SK-N-SH (cell line): ENCODE measurements around the gene LRRC1. TPM values are rescaled to one million over a fixed set of nuclear protein-coding genes. Genes with fewer than 3 reads are reported as not detected.

Source experiments
- CTCF ChIA-PET: fragments of 300-600, 350-600 bp; formaldehyde crosslinking; extraction: SDS; loops from one replicate; lab custom pipeline; 2021; lab: Yijun Ruan, JAX
- POLR2A ChIA-PET: fragments of 350-600 bp; sonication (Branson Sonifier 250); formaldehyde crosslinking; extraction: SDS; loops from one replicate; lab custom pipeline; 2020; ENCODE audit warnings: antibody characterized with exemption, inconsistent platforms; lab: Yijun Ruan, JAX
- DNase-seq: peaks from one replicate; pipeline ENCODE4 v3.0.0; 2012
- H2AFZ ChIP-seq: fragments of 200-600 bp; sonication (generic); 2 replicates; pipeline ENCODE4 v1.8.1; 2016; ENCODE audit warnings: antibody characterized with exemption, mild to moderate bottlenecking, low read depth
- H3F3A ChIP-seq: fragments of 200-600 bp; sonication (generic); replicated peaks from 2 replicates; pipeline ENCODE3; 2016; ENCODE audit warnings: antibody characterized with exemption, mild to moderate bottlenecking; ENCODE audit not compliant: insufficient read depth
- H3K27ac ChIP-seq, 2 experiments: fragments of 200-500 bp in 1 of 2; fragments of 200-600 bp in 1 of 2; sonication (Bioruptor generic) in 1 of 2; sonication (generic), shearing (Covaris generic) in 1 of 2; 2 replicates each; pipeline versions ENCODE4 v1.5.1 to v1.6.1; 2014 to 2016; ENCODE audit warnings: low read depth in 2 of 2, inconsistent platforms in 1 of 2, low read length in 1 of 2, mild to moderate bottlenecking in 1 of 2, mixed read lengths in 1 of 2
- H3K27me3 ChIP-seq: fragments of 200-600 bp; sonication (generic), shearing (Covaris generic); 2 replicates; pipeline ENCODE4 v1.6.1; 2016; ENCODE audit warnings: mixed run types; ENCODE audit not compliant: insufficient read depth
- H3K36me3 ChIP-seq, 2 experiments: fragments of 200-500 bp in 1 of 2; fragments of 200-600 bp in 1 of 2; sonication (Bioruptor generic) in 1 of 2; sonication (generic) in 1 of 2; replicated peaks in 1 of 2; 2 replicates each; pipeline versions ENCODE3 to v1.5.1; 2014 to 2016; ENCODE audit warnings: low read length in 1 of 2, mild to moderate bottlenecking in 1 of 2; ENCODE audit not compliant: insufficient read depth in 2 of 2, control insufficient read depth in 1 of 2
- H3K4me1 ChIP-seq, 2 experiments: fragments of 200-500 bp in 1 of 2; fragments of 200-600 bp in 1 of 2; sonication (Bioruptor generic) in 1 of 2; sonication (generic), shearing (Covaris generic) in 1 of 2; 2 replicates each; pipeline versions ENCODE4 v1.5.1 to v1.6.1; 2014 to 2016; ENCODE audit warnings: low read depth in 1 of 2, low read length in 1 of 2, mixed run types in 1 of 2; ENCODE audit not compliant: insufficient read depth in 2 of 2, control insufficient read depth in 1 of 2
- H3K4me2 ChIP-seq: fragments of 200-600 bp; sonication (generic), shearing (Covaris generic); 2 replicates; pipeline ENCODE4 v1.6.1; 2017; ENCODE audit warnings: mixed run types
- H3K4me3 ChIP-seq, 2 experiments: fragments of 200-500 bp in 1 of 2; fragments of 200-600 bp in 1 of 2; sonication (Bioruptor generic) in 1 of 2; sonication (generic), shearing (Covaris generic) in 1 of 2; 2 replicates each; pipeline versions ENCODE4 v1.5.1 to v1.8.1; 2014 to 2016; ENCODE audit warnings: low read depth in 2 of 2, inconsistent platforms in 1 of 2, low read length in 1 of 2, mild to moderate bottlenecking in 1 of 2, mixed read lengths in 1 of 2, moderate library complexity in 1 of 2
- H3K79me2 ChIP-seq: fragments of 200-600 bp; sonication (generic); 2 replicates; pipeline ENCODE4 v1.8.1; 2017; ENCODE audit warnings: mild to moderate bottlenecking; ENCODE audit not compliant: insufficient read depth
- H3K9ac ChIP-seq: fragments of 200-600 bp; sonication (generic); 2 replicates; pipeline ENCODE4 v1.6.1; 2017; ENCODE audit warnings: mixed run types
- H3K9me2 ChIP-seq: fragments of 200-600 bp; sonication (generic); 2 replicates; pipeline ENCODE4 v1.6.1; 2017; ENCODE audit warnings: mixed run types
- H3K9me3 ChIP-seq: fragments of 200-600 bp; sonication (generic); 2 replicates; pipeline ENCODE4 v1.6.1; 2017; ENCODE audit warnings: mixed run types, mild to moderate bottlenecking, moderate library complexity
- H4K20me1 ChIP-seq: fragments of 200-600 bp; sonication (generic); 2 replicates; pipeline ENCODE4 v1.6.1; 2017; ENCODE audit warnings: mild to moderate bottlenecking, mixed run types; ENCODE audit not compliant: insufficient read depth
- CHD2 ChIP-seq: fragments of 150-350 bp; IDR thresholded peaks from 2 replicates; pipeline ENCODE4 v1.6.1; 2018; ENCODE audit warnings: low read length; ENCODE audit not compliant: partially characterized antibody
- ELF1 ChIP-seq: IDR thresholded peaks from 2 replicates; pipeline ENCODE4 v1.4.0; 2012
- FOSL2 ChIP-seq: IDR thresholded peaks from 2 replicates; pipeline ENCODE4 v1.4.0; 2012; ENCODE audit warnings: low read depth, mild to moderate bottlenecking, moderate library complexity, borderline replicate concordance
- GABPA ChIP-seq: IDR thresholded peaks from 2 replicates; pipeline ENCODE4 v1.4.0; 2012; ENCODE audit warnings: low read depth, mild to moderate bottlenecking
- GATA2 ChIP-seq: sonication (generic); formaldehyde crosslinking; IDR thresholded peaks from 2 replicates; pipeline ENCODE4 v1.5.0; 2020; ENCODE audit warnings: mild to moderate bottlenecking, missing genetic modification reagents
- MAX ChIP-seq: IDR thresholded peaks from 2 replicates; pipeline ENCODE4 v1.4.0; 2012; ENCODE audit warnings: low read depth
- MEF2A ChIP-seq: IDR thresholded peaks from 2 replicates; pipeline ENCODE4 v1.4.0; 2012; ENCODE audit warnings: low read depth, borderline replicate concordance
- MXI1 ChIP-seq: IDR thresholded peaks from 2 replicates; pipeline ENCODE4 v1.6.1; 2012; ENCODE audit warnings: mild to moderate bottlenecking, low read depth, low read length, improper control_type of control experiment
- NRF1 ChIP-seq: IDR thresholded peaks from 2 replicates; pipeline ENCODE4 v1.6.1; 2012; ENCODE audit warnings: low read depth, mild to moderate bottlenecking, low read length
- RAD21 ChIP-seq: IDR thresholded peaks from 2 replicates; pipeline ENCODE4 v1.6.1; 2012; ENCODE audit warnings: mild to moderate bottlenecking, low read length
- RCOR1 ChIP-seq: fragments of 150-350 bp; IDR thresholded peaks from 2 replicates; pipeline ENCODE4 v1.6.1; 2017; ENCODE audit warnings: antibody characterized with exemption, low read length
- RFX5 ChIP-seq: IDR thresholded peaks from 2 replicates; pipeline ENCODE4 v1.6.1; 2012; ENCODE audit warnings: mild to moderate bottlenecking, improper control_type of control experiment, low read length
- RXRA ChIP-seq: IDR thresholded peaks from 2 replicates; pipeline ENCODE4 v1.4.0; 2012; ENCODE audit warnings: low read depth, mild to moderate bottlenecking, borderline replicate concordance
- TCF12 ChIP-seq: IDR thresholded peaks from 2 replicates; pipeline ENCODE4 v1.4.0; 2012
- WGBS: methylation state at CpG from one replicate; pipeline ENCODE4 v1.1.6; 2017; ENCODE audit warnings: low lambda C conversion rate; 5-methylcytosine and 5-hydroxymethylcytosine counted together
- polyA plus RNA-seq, 3 experiments: library from polyadenylated mRNA; depleted of rRNA; stranded (reverse); fragments of >200 nt; gene quantifications; 2 replicates each; pipeline ENCODE4 v1.2.3, GENCODE V29; 2012
- TF ChIP-seq, protein P1 (sequence below): fragments of 150-350 bp; IDR thresholded peaks from 2 replicates; pipeline ENCODE4 v1.6.1; 2016; ENCODE audit warnings: mild to moderate bottlenecking, low read depth, low read length
- TF ChIP-seq, protein P2 (sequence below): fragments of 150-350 bp; IDR thresholded peaks from 2 replicates; pipeline ENCODE4 v1.6.1; 2017; ENCODE audit warnings: antibody characterized with exemption, low read length, low read depth, borderline replicate concordance

The LRRC1 gene
- polyA plus RNA-seq, 1 of the 3 experiments (the other 2 are of a cell fraction) = 0.84 TPM

DNA sequence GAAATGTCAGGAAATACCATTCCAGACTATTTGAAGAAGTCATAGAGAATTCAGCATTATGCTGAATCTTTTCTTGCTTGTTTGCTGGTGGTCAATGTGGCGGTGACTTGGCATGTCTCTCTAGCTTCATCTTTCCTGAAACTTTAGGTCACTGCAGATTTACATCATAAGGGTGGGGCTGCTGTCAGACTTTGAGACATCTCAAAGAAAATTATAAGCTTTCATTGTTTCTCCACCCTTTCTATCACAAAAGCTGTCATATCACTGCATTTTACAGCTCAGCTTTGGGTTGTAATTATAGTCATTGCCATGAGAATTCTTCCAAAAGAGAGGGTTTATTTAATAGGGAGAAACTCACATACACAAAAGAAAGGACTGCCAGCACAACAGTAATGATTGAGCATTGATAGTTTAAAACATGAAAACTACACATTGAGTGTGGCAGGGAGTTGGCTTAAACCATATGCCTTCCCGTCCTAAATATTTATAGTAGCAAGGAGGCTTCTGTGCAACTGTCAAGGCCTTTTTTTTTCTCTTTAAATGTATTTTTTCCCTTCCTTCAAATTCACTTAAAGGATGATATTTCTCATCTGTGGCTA is 44.7 kb upstream of the LRRC1 start:
- H3K4me1 ChIP-seq = no peaks in the 10 kb centered on the region; a peak in 1 of 4 replicates
- H3K4me3 ChIP-seq = no peak overlapping the region
- DNase-seq = no peak
- no peaks in the 10 kb centered on the region for H3K27me3 ChIP-seq
- no peak overlapping the region for H3K27ac ChIP-seq
- no peaks in the 10 kb centered on the region for H3K36me3 ChIP-seq
- H3K9me3 ChIP-seq = no peaks in the 10 kb centered on the region
- TF ChIP-seq MAX (no peak), MXI1 (no peak), FOSL2 (no peak), NRF1 (no peak)
- CTCF ChIA-PET = interaction anchor here (1.3 to 1.9 kb wide), 3 partner anchors 22 to 31 kb away, joined by 4 to 11 read pairs (median 5); no protein-coding TSS in a partner anchor
- no peaks in the 10 kb centered on the region for H3F3A ChIP-seq
- POLR2A ChIA-PET = no interaction called here
- H3K79me2 ChIP-seq = no peaks in the 10 kb centered on the region
- H4K20me1 ChIP-seq = no peaks in the 10 kb centered on the region
- H2AFZ ChIP-seq = no peak overlapping the region
- no peaks in the 10 kb centered on the region for H3K9me2 ChIP-seq
- H3K4me2 ChIP-seq = no peak overlapping the region
- WGBS = 13% methylated on average over 2 of the region's 2 CpGs
- H3K9ac ChIP-seq = no peak overlapping the region

DNA sequence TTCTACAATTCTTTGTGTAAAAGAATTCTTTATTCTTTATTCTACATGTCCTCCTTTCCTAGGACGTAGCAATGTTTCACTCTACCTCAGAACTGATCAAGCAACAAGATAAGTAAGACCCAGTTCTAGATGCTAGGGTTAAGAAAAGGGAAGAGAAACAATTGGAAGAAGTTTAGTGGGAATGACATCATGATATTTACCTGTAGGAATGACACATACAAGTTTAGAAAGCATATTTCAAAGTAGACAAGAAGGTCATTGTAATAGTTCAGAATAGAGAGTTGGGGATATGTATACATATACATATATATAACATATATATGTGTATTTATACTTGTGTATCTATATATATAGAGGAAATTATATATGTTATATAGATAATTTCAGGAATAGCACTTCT is 43.4 kb upstream of the LRRC1 start:
- H3K4me1 ChIP-seq = no peaks in the 10 kb centered on the region; a peak in 1 of 4 replicates
- no peaks in the 10 kb centered on the region for H3F3A ChIP-seq
- no peak overlapping the region for H2AFZ ChIP-seq
- no peaks in the 10 kb centered on the region for H3K79me2 ChIP-seq
- no peaks in the 10 kb centered on the region for H3K36me3 ChIP-seq
- H3K27ac ChIP-seq = no peak overlapping the region
- no peak overlapping the region for H3K9ac ChIP-seq
- WGBS = 0% methylated on average over 1 of the region's 1 CpG
- ChIA-PET POLR2A (no interaction called here), CTCF (interaction anchor here (1.3 kb wide), 1 partner anchor 25 kb away, joined by 4 read pairs; no protein-coding TSS in a partner anchor)
- DNase-seq = no peak
- no peak for TF ChIP-seq ELF1
- TF ChIP-seq FOSL2 = no peak
- no peak for TF ChIP-seq MAX
- TF ChIP-seq RCOR1 = no peak
- TF ChIP-seq, protein P1, sequence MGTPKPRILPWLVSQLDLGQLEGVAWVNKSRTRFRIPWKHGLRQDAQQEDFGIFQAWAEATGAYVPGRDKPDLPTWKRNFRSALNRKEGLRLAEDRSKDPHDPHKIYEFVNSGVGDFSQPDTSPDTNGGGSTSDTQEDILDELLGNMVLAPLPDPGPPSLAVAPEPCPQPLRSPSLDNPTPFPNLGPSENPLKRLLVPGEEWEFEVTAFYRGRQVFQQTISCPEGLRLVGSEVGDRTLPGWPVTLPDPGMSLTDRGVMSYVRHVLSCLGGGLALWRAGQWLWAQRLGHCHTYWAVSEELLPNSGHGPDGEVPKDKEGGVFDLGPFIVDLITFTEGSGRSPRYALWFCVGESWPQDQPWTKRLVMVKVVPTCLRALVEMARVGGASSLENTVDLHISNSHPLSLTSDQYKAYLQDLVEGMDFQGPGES = no peak
- TF ChIP-seq TCF12 = no peak
- TF ChIP-seq GATA2 (CRISPR knock-in tag) = no peak
- TF ChIP-seq GABPA = no peak
- TF ChIP-seq NRF1 = no peak
- TF ChIP-seq RAD21 = no peak
- no peak for TF ChIP-seq RFX5
- TF ChIP-seq, protein P2, sequence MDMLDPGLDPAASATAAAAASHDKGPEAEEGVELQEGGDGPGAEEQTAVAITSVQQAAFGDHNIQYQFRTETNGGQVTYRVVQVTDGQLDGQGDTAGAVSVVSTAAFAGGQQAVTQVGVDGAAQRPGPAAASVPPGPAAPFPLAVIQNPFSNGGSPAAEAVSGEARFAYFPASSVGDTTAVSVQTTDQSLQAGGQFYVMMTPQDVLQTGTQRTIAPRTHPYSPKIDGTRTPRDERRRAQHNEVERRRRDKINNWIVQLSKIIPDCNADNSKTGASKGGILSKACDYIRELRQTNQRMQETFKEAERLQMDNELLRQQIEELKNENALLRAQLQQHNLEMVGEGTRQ = no peak
- TF ChIP-seq MXI1 = no peak
- TF ChIP-seq CHD2 = no peak
- no peak for TF ChIP-seq RXRA
- no peak for TF ChIP-seq MEF2A
- H3K4me3 ChIP-seq = no peak overlapping the region
- no peak overlapping the region for H3K4me2 ChIP-seq
- H3K27me3 ChIP-seq = no peaks in the 10 kb centered on the region
- no peaks in the 10 kb centered on the region for H3K9me2 ChIP-seq
- H4K20me1 ChIP-seq = no peaks in the 10 kb centered on the region
- H3K9me3 ChIP-seq = no peaks in the 10 kb centered on the region
